Trophoblast cell (in vitro differentiated cells and primary cell): ENCODE measurements around the gene EPHB1.

ENCODE experiments used
- DNase-seq, 2 donors: peaks; one replicate each; pipeline ENCODE4 v3.0.0-alpha.2; 2016
- H2AFZ ChIP-seq: 2 replicates; pipeline ENCODE4 v1.6.1; 2013; ENCODE audit warnings: low read length, moderate library complexity, mild to moderate bottlenecking; ENCODE audit not compliant: insufficient read depth, poor library complexity
- H2AK5ac ChIP-seq: 2 replicates; pipeline ENCODE4 v1.6.1; 2013; ENCODE audit warnings: mild to moderate bottlenecking, low read length
- H2BK120ac ChIP-seq: 2 replicates; pipeline ENCODE4 v1.6.1; 2013; ENCODE audit warnings: low read length, mild to moderate bottlenecking, moderate library complexity; ENCODE audit not compliant: insufficient read depth, poor library complexity
- H2BK12ac ChIP-seq: 2 replicates; pipeline ENCODE4 v1.6.1; 2013; ENCODE audit warnings: mild to moderate bottlenecking, low read length, moderate library complexity
- H2BK5ac ChIP-seq: 2 replicates; pipeline ENCODE4 v1.6.1; 2013; ENCODE audit warnings: low read length, low read depth, moderate library complexity, mild to moderate bottlenecking; ENCODE audit not compliant: poor library complexity
- H3K14ac ChIP-seq: 2 replicates; pipeline ENCODE4 v1.6.1; 2013; ENCODE audit warnings: mild to moderate bottlenecking, low read length
- H3K18ac ChIP-seq: 2 replicates; pipeline ENCODE4 v1.6.1; 2013; ENCODE audit warnings: mild to moderate bottlenecking, low read length
- H3K23ac ChIP-seq: 2 replicates; pipeline ENCODE4 v1.6.1; 2013; ENCODE audit warnings: low read length
- H3K27ac ChIP-seq: 2 replicates; pipeline ENCODE4 v1.5.1; 2013; ENCODE audit warnings: low read depth, mild to moderate bottlenecking, inconsistent platforms, low read length, moderate library complexity
- H3K27me3 ChIP-seq: 2 replicates; pipeline ENCODE4 v1.6.1; 2013; ENCODE audit warnings: inconsistent platforms, mild to moderate bottlenecking, low read length, moderate library complexity; ENCODE audit not compliant: insufficient read depth
- H3K36me3 ChIP-seq, 2 experiments: 1 replicate in 1 of 2; 2 replicates in 1 of 2; pipeline ENCODE4 v1.6.1; 2013; ENCODE audit warnings: low read length in 2 of 2, mild to moderate bottlenecking in 2 of 2, moderate library complexity in 1 of 2; ENCODE audit not compliant: insufficient read depth in 2 of 2, control insufficient read depth in 1 of 2
- H3K4ac ChIP-seq: 2 replicates; pipeline ENCODE4 v1.6.1; 2013; ENCODE audit warnings: low read depth, mild to moderate bottlenecking, low read length, moderate library complexity
- H3K4me1 ChIP-seq, 2 experiments: 1 replicate in 1 of 2; 2 replicates in 1 of 2; pipeline ENCODE4 v1.6.1; 2013; ENCODE audit warnings: low read length in 2 of 2, mild to moderate bottlenecking in 2 of 2, moderate library complexity in 1 of 2; ENCODE audit not compliant: insufficient read depth in 2 of 2, control insufficient read depth in 1 of 2
- H3K4me2 ChIP-seq: 2 replicates; pipeline ENCODE4 v1.6.1; 2013; ENCODE audit warnings: inconsistent platforms, mild to moderate bottlenecking, low read length, moderate library complexity
- H3K4me3 ChIP-seq: 2 replicates; pipeline ENCODE4 v1.5.1; 2013; ENCODE audit warnings: mild to moderate bottlenecking, low read depth, low read length, inconsistent platforms
- H3K79me1 ChIP-seq: one replicate; pipeline ENCODE4 v1.6.1; 2013; ENCODE audit warnings: low read length
- H3K79me2 ChIP-seq: 2 replicates; pipeline ENCODE4 v1.6.1; 2013; ENCODE audit warnings: low read length, mild to moderate bottlenecking; ENCODE audit not compliant: control insufficient read depth, insufficient read depth, poor library complexity
- H3K9ac ChIP-seq: 2 replicates; pipeline ENCODE4 v1.6.1; 2013; ENCODE audit warnings: mild to moderate bottlenecking, low read length
- H3K9me3 ChIP-seq: 2 replicates; pipeline ENCODE4 v1.6.1; 2013; ENCODE audit warnings: low read depth, mild to moderate bottlenecking, control low read depth, inconsistent platforms, low read length; ENCODE audit not compliant: insufficient read depth
- H4K12ac ChIP-seq: 2 replicates; pipeline ENCODE4 v1.6.1; 2013; ENCODE audit warnings: low read depth, mild to moderate bottlenecking, low read length, moderate library complexity
- H4K8ac ChIP-seq: 2 replicates; pipeline ENCODE4 v1.6.1; 2013; ENCODE audit warnings: low read depth, mild to moderate bottlenecking, low read length, moderate library complexity
- H4K91ac ChIP-seq: one replicate; pipeline ENCODE4 v1.6.1; 2013; ENCODE audit warnings: low read depth, mild to moderate bottlenecking, low read length, moderate library complexity
- WGBS: extraction: QIAGEN DNeasy Blood & Tissue Kit; methylation state at CpG from one replicate; pipeline ENCODE4 v1.1.7; 2013; ENCODE audit warnings: missing lambda C conversion rate; ENCODE audit not compliant: insufficient read length, insufficient coverage; ENCODE audit errors: extremely low coverage; 5-methylcytosine and 5-hydroxymethylcytosine counted together

The EPHB1 gene

DNA sequence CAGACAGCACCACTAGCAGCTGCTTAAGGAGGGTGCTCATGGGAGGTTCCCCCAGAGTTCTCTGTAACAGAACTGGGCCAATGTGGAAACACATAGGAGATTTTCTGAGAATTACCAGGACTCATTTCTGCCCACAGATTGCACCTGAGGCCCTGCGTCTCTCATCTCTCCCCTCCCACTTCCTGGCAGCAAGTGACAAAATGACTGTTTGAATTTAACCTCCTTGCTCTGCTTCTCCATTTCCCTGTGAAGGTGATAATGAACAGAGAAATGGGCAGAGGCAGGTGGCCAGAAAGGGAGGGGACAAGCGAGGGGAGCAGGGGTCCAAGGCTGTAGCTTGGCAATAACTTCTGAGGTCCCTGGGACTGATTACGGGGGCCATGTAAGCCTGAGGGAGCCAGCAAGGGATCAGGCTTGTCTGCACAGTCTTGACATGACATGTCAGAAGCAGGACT is 8.0 kb downstream of the EPHB1 start:
- no peaks in the 10 kb centered on the region for H3K27me3 ChIP-seq
- no peak overlapping the region for H2BK12ac ChIP-seq
- H3K4me1 ChIP-seq = peaks cover 2% of the 10 kb centered on the region in 2 experiments
- no peak overlapping the region for H2AK5ac ChIP-seq
- H3K79me2 ChIP-seq = no peaks in the 10 kb centered on the region
- H4K91ac ChIP-seq = no peak overlapping the region
- no peaks in the 10 kb centered on the region for H3K36me3 ChIP-seq
- H3K79me1 ChIP-seq = no peaks in the 10 kb centered on the region
- H3K4ac ChIP-seq = no peak overlapping the region
- H3K18ac ChIP-seq = no peak overlapping the region
- no peak overlapping the region for H3K4me3 ChIP-seq
- no peak overlapping the region for H2AFZ ChIP-seq
- no peak overlapping the region for H3K4me2 ChIP-seq
- no peak overlapping the region for H2BK120ac ChIP-seq
- DNase-seq = no peak
- H3K27ac ChIP-seq = no peak overlapping the region
- no peak overlapping the region for H3K14ac ChIP-seq
- no peak overlapping the region for H3K23ac ChIP-seq
- no peak overlapping the region for H3K9ac ChIP-seq
- H3K9me3 ChIP-seq = peaks cover 2% of the 10 kb centered on the region
- H2BK5ac ChIP-seq = no peak overlapping the region
- H4K8ac ChIP-seq = no peak overlapping the region
- H4K12ac ChIP-seq = no peak overlapping the region
- no CpG with 5 or more reads among the region's 3 CpGs for WGBS

DNA sequence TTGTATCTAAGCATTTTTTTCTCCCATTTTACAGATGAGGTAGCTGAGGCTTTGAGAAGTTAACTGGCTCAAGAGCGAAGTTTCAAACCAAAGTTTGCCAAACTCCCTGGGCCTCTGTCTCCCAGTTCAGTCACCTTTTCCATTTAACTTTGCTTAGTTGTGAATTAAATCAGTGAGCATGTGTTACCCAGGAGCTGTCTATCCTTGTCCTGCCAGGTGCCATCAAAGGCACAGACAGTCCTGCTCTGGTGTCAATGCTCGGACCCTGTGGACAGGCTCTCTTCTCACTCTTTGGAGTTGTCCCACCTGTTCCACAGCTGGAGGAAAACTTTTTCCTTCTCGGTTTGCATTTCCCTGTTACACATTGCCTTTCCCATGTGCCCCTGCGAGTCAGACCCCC is 8.6 kb downstream of the EPHB1 start:
- Histone ChIP-seq H4K12ac (no peak overlapping the region), H2BK12ac (no peak overlapping the region), H3K4ac (no peak overlapping the region), H3K79me2 (no peaks in the 10 kb centered on the region), H3K23ac (no peak overlapping the region), H3K27me3 (no peaks in the 10 kb centered on the region), H2AK5ac (no peak overlapping the region), H3K9ac (no peak overlapping the region), H3K18ac (no peak overlapping the region), H3K79me1 (no peaks in the 10 kb centered on the region), H3K4me1 (peaks cover 2% of the 10 kb centered on the region in 2 experiments), H2BK5ac (no peak overlapping the region), H2AFZ (no peak overlapping the region), H4K8ac (no peak overlapping the region), H3K4me2 (no peak overlapping the region), H3K27ac (no peak overlapping the region), H4K91ac (no peak overlapping the region), H3K14ac (no peak overlapping the region), H3K36me3 (no peaks in the 10 kb centered on the region), H2BK120ac (no peak overlapping the region), H3K4me3 (no peak overlapping the region), H3K9me3 (peaks cover 2% of the 10 kb centered on the region)
- DNase-seq = no peak
- no CpG with 5 or more reads among the region's 4 CpGs for WGBS

DNA sequence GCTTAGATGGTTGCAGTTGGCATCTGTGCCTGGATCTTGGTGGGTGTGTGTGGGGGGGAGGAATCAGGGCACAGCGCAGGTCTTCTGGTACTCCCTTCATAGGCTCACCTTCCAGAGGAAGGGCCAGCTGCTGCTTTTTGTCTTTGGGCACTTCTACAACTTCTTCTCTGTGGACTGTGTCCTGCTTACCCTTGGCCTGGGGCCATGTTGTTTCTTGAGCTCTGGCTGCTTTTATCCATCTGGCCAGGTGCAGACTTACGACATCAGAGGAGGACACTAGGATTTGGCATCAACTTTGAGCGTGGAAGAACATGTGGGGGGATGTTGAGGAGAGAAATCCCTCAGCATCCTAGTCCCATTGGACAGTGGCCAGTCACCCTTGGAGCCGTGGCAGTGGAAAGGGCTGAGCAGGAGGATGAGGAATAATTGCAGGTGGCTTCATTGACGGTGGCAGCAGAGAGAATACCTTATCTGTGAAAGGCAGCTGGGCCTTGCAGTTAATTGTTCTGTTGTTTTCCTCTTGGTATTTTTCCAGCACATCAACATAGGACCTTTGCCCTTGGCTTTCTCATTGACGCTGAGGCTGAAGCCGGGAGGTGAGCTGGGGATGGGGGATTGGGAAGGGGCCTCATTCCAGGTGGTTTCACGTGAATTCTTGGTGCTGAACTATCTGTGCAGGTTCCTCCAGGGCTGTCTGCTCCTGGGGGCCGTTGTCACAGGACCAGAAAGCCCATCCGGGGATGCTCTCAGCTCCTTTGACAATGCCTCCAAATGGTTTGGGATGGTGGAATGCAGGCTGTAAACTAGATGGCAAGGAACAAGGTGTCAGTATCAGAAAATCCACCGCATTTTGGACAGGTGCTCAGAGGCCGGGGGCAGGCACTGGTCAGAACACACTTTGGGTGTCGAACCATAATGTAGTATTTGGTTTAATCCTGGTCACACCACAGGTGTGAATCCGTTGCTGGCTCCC is 9.7 kb downstream of the EPHB1 start:
- Histone ChIP-seq H3K23ac (no peak overlapping the region), H4K91ac (no peak overlapping the region), H3K4ac (no peak overlapping the region), H3K4me3 (no peak overlapping the region), H3K79me2 (no peaks in the 10 kb centered on the region), H2AK5ac (no peak overlapping the region), H4K12ac (no peak overlapping the region), H3K9me3 (peaks cover 2% of the 10 kb centered on the region), H3K4me2 (no peak overlapping the region), H2BK12ac (no peak overlapping the region), H3K79me1 (no peaks in the 10 kb centered on the region), H2BK5ac (no peak overlapping the region), H3K4me1 (peaks cover 2 to 4% of the 10 kb centered on the region in 2 experiments), H3K27me3 (no peaks in the 10 kb centered on the region), H4K8ac (no peak overlapping the region), H3K9ac (no peak overlapping the region), H3K14ac (no peak overlapping the region), H3K18ac (no peak overlapping the region), H2BK120ac (no peak overlapping the region), H3K27ac (no peak overlapping the region), H2AFZ (no peak overlapping the region), H3K36me3 (no peaks in the 10 kb centered on the region)
- DNase-seq = no peak
- no CpG with 5 or more reads among the region's 14 CpGs for WGBS

DNA sequence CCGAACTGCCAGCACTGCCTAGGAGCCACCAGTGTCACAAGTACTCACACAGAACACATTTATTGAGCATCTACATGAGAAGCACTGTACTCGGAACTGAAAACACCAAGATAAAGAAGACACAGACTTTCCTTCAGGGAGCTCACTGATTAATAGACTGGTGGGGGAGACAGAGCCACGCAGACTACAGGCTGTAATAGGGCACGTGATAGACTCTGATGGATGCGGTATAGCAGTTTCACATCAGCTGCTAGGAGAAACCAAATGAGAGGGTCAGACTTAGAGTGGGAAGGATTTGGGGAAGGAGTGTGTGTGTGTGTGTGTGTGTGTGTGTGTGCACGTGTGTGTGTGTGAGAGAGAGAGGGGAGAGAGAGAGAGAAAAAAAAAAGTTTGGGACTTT is 12.1 kb downstream of the EPHB1 start:
- H2BK12ac ChIP-seq = no peak overlapping the region
- peaks cover 2 to 14% of the 10 kb centered on the region in 2 experiments for H3K4me1 ChIP-seq
- no peaks in the 10 kb centered on the region for H3K36me3 ChIP-seq
- no peak overlapping the region for H4K8ac ChIP-seq
- no peak overlapping the region for H2BK120ac ChIP-seq
- no peak overlapping the region for H3K4ac ChIP-seq
- H3K27ac ChIP-seq = no peak overlapping the region
- no peak overlapping the region for H3K4me3 ChIP-seq
- no peak overlapping the region for H2BK5ac ChIP-seq
- no peak overlapping the region for H3K18ac ChIP-seq
- no peak for DNase-seq
- H3K4me2 ChIP-seq = no peak overlapping the region
- H3K9me3 ChIP-seq = peaks cover 2% of the 10 kb centered on the region
- no peak overlapping the region for H3K9ac ChIP-seq
- WGBS = no CpG with 5 or more reads among the region's 6 CpGs
- H3K79me1 ChIP-seq = no peaks in the 10 kb centered on the region
- no peak overlapping the region for H3K23ac ChIP-seq
- H2AK5ac ChIP-seq = no peak overlapping the region
- no peaks in the 10 kb centered on the region for H3K79me2 ChIP-seq
- no peak overlapping the region for H2AFZ ChIP-seq
- H4K12ac ChIP-seq = no peak overlapping the region
- no peaks in the 10 kb centered on the region for H3K27me3 ChIP-seq
- H3K14ac ChIP-seq = no peak overlapping the region
- H4K91ac ChIP-seq = no peak overlapping the region
